GM12891 (cell line): ENCODE results near the gene BTN2A1.

ENCODE experiments used
- PAX5 ChIP-seq: IDR thresholded peaks from 2 replicates; pipeline ENCODE4 v1.6.1; 2011; ENCODE audit warnings: low read length, moderate library complexity, mild to moderate bottlenecking; ENCODE audit not compliant: insufficient read depth, severe bottlenecking
- POLR2A ChIP-seq: IDR thresholded peaks from 2 replicates; pipeline ENCODE4 v1.6.1; 2011; ENCODE audit warnings: low read depth, low read length, control low read depth
- POLR2AphosphoS5 ChIP-seq: IDR thresholded peaks from 2 replicates; pipeline ENCODE4 v1.6.1; 2011; ENCODE audit warnings: low read depth, low read length, control low read depth
- POU2F2 ChIP-seq: IDR thresholded peaks from 2 replicates; pipeline ENCODE4 v1.6.1; 2011; ENCODE audit warnings: low read depth, mild to moderate bottlenecking, control low read depth, low read length, moderate library complexity
- SPI1 ChIP-seq: IDR thresholded peaks from 2 replicates; pipeline ENCODE4 v1.6.1; 2011; ENCODE audit warnings: low read depth, low read length, control low read depth
- TAF1 ChIP-seq: IDR thresholded peaks from 2 replicates; pipeline ENCODE4 v1.6.1; 2011; ENCODE audit warnings: low read depth, low read length, control low read depth

DNA sequence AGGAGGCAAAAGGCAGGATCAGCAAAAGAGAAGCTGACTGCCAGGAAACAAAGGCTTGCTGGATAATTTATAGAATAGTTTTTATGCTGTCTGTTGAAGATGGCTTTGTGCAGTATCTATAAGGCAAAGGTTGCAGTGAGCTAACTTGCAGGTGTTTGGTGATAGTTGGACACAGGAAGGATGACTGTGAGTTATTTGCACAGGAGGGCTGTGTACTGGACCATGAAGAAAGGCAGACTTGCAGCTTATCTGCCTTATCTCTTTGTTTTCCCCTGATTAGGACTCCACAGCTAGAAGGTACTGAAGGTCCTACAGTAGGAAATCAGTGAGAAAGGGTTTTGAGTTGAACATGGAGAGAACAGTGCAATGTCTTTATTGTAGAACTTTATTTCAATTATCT is 44.4 kb downstream of the BTN2A1 start:
- TF ChIP-seq POLR2A (no peak), POLR2AphosphoS5 (no peak), TAF1 (no peak), PAX5 (peak; percentile 62), POU2F2 (no peak), SPI1 (no peak)
